Nephron (organoid): ENCODE measurements around the gene PPT2.
"Not testable (repeated sequence)": the region's sequence is repeated elsewhere in the genome, so short reads cannot be mapped to it uniquely, and the experiment has no call there.

Experiments
- H3K27ac Mint-ChIP-seq, 3 experiments: 2 replicates each; pipeline ENCODE4 v1.8.0; 2020; ENCODE audit warnings: mixed read lengths in 3 of 3, mild to moderate bottlenecking in 2 of 3, moderate library complexity in 1 of 3
- H3K27me3 Mint-ChIP-seq: 2 replicates; pipeline ENCODE4 v1.8.0; 2021; ENCODE audit warnings: low read depth, mild to moderate bottlenecking, moderate library complexity, mixed read lengths
- H3K36me3 Mint-ChIP-seq: 2 replicates; pipeline ENCODE4 v1.8.0; 2020; ENCODE audit warnings: low read depth, mixed read lengths
- H3K4me1 Mint-ChIP-seq: 2 replicates; pipeline ENCODE4 v1.8.0; 2020; ENCODE audit warnings: mixed read lengths
- H3K4me3 Mint-ChIP-seq, 3 experiments: 2 replicates each; pipeline ENCODE4 v1.8.0; 2020; ENCODE audit warnings: mild to moderate bottlenecking in 3 of 3, mixed read lengths in 3 of 3, moderate library complexity in 2 of 3
- H3K9me3 Mint-ChIP-seq: 2 replicates; pipeline ENCODE4 v1.8.0; 2020; ENCODE audit warnings: mixed read lengths
- TF ChIP-seq, protein P1 (sequence below), 3 experiments: fragments of 200-600 bp; sonication (generic); IDR thresholded peaks; one replicate each; pipeline ENCODE4 v1.5.0; 2021; ENCODE audit warnings: antibody characterized with exemption in 3 of 3; ENCODE audit not compliant: unreplicated experiment in 3 of 3

The PPT2 gene

DNA sequence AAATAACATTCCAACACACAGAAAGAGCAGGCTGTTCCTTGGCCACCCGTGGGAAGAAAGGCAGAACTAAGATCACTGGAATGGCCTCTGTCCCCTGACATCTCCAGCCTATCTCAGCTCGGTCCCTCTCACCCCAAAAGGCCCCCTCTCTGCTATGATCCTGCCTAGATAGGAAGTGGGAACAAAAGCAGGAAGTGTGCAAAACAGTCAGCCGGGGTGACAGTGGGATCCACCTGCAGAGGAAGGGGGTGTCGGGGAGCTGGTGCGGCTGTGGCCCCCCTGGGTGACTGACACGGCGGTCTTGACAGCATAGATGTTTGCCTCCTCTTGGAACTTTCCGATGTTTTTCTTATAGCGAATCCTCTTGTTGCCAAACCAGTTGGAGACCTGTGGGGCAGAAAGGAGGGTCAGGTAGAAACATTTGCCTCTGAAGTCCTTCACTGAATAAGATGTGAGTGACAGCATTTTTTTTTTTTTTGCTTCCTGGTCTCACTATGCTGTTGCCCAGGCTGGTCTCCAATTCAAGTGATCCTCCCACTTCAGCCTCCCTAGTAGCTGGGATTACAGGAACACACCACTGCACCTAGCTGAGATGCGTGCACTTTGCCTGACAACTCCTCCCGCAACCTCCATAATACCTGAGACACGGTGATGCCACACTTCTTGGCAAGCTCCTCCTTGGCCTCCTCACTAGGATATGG lies 33.2 kb downstream of the PPT2 start:
- no peaks in the 10 kb centered on the region for H3K9me3 Mint-ChIP-seq
- no peaks in the 10 kb centered on the region for H3K27me3 Mint-ChIP-seq
- TF ChIP-seq, protein P1, sequence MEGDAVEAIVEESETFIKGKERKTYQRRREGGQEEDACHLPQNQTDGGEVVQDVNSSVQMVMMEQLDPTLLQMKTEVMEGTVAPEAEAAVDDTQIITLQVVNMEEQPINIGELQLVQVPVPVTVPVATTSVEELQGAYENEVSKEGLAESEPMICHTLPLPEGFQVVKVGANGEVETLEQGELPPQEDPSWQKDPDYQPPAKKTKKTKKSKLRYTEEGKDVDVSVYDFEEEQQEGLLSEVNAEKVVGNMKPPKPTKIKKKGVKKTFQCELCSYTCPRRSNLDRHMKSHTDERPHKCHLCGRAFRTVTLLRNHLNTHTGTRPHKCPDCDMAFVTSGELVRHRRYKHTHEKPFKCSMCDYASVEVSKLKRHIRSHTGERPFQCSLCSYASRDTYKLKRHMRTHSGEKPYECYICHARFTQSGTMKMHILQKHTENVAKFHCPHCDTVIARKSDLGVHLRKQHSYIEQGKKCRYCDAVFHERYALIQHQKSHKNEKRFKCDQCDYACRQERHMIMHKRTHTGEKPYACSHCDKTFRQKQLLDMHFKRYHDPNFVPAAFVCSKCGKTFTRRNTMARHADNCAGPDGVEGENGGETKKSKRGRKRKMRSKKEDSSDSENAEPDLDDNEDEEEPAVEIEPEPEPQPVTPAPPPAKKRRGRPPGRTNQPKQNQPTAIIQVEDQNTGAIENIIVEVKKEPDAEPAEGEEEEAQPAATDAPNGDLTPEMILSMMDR (IDR thresholded peaks at IDR 0.05; ENCODE audit: unreplicated experiment in 3 of 3): no peak
- peaks cover 24% of the 10 kb centered on the region for H3K36me3 Mint-ChIP-seq
- peaks cover 50% of the 10 kb centered on the region for H3K4me1 Mint-ChIP-seq
- H3K27ac Mint-ChIP-seq: peak overlapping the region; percentile 91 to 100 (median 99)
- H3K4me3 Mint-ChIP-seq: peak overlapping the region; percentile 83 to 99 (median 98)

GRCh38 chr6:32187725-32188380 lies 33.9 kb downstream of the PPT2 start:
- peaks cover 24% of the 10 kb centered on the region for H3K36me3 Mint-ChIP-seq

GRCh38 chr6:32188381-32189068 lies 34.6 kb downstream of the PPT2 start:
- TF ChIP-seq, protein P1 (IDR thresholded peaks at IDR 0.05; ENCODE audit: unreplicated experiment in 3 of 3): no peak
- Mint-ChIP-seq H3K36me3 (peaks cover 24% of the 10 kb centered on the region), H3K9me3 (no peaks in the 10 kb centered on the region), H3K4me1 (peaks cover 56% of the 10 kb centered on the region), H3K27ac (peak overlapping the region; percentile 99 to 100 (median 99)), H3K4me3 (peak overlapping the region; percentile 97 to 99 (median 98)), H3K27me3 (no peaks in the 10 kb centered on the region)

More at GRCh38 chr6:32187725-32188380, 33.9 kb downstream of the PPT2 start:
- not testable (repeated sequence) for H3K27me3 Mint-ChIP-seq, H3K9me3 Mint-ChIP-seq
- Mint-ChIP-seq H3K27ac (peak overlapping the region; percentile 99 to 100 (median 99)), H3K4me3 (peak overlapping the region; percentile 97 to 99 (median 98)), H3K4me1 (peaks cover 52% of the 10 kb centered on the region)

- H3K9me3 Mint-ChIP-seq: no peaks in the 10 kb centered on the region
- no peaks in the 10 kb centered on the region for H3K27me3 Mint-ChIP-seq
- H3K36me3 Mint-ChIP-seq: peaks cover 24% of the 10 kb centered on the region
- TF ChIP-seq, protein P1 (IDR thresholded peaks at IDR 0.05; ENCODE audit: unreplicated experiment in 3 of 3): no peak
- peak overlapping the region; percentile 97 to 99 (median 98) for H3K4me3 Mint-ChIP-seq
- H3K4me1 Mint-ChIP-seq: peaks cover 63% of the 10 kb centered on the region
- peak overlapping the region; percentile 99 to 100 (median 99) for H3K27ac Mint-ChIP-seq
Measured at GRCh38 chr6:32189069-32189741, 35.3 kb downstream of the PPT2 start.

DNA sequence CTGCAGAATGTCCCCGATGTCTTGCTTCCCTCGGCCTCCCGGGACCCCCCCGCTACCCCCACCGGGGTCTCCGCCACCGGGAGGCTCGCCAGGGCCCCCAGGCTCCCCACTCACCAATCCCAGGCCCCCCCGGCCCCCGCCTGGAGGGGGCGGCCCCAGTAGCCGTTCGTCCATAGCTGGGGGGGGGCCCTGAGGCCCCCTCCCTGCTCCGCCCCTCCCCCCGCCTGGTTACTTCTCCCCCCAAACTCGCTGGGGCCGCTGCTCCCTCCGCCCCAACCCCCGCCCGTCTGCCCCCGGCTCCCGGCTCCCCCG lies 35.8 kb downstream of the PPT2 start:
- TF ChIP-seq, protein P1 (IDR thresholded peaks at IDR 0.05; ENCODE audit: unreplicated experiment in 3 of 3): no peak
- Mint-ChIP-seq H3K27me3 (no peaks in the 10 kb centered on the region), H3K27ac (peak overlapping the region; percentile 99 to 100 (median 99)), H3K4me3 (peak overlapping the region; percentile 97 to 99 (median 98)), H3K36me3 (peaks cover 24% of the 10 kb centered on the region), H3K9me3 (no peaks in the 10 kb centered on the region), H3K4me1 (peaks cover 66% of the 10 kb centered on the region)
